ENCODE data around the gene AK9. TPM values are rescaled to one million over a fixed set of nuclear protein-coding genes. Genes with fewer than 3 reads are reported as not detected.

Gene AK9
- total RNA-seq, 1 experiment from 2014 or later = 2.3 TPM

- H3K27me3 ChIP-seq (ENCODE audit: control insufficient read depth, insufficient read depth, low read length) = no peaks in the 10 kb centered on the region
- no peaks in the 10 kb centered on the region for H3K36me3 ChIP-seq (ENCODE audit: control insufficient read depth, insufficient read depth, low read length)
- H3K4me3 ChIP-seq (ENCODE audit: low read depth in 2 of 2, low read length in 2 of 2) = no peak overlapping the region
- in situ Hi-C loops (cut with HindIII; ENCODE audit: low pct_unique_long_range_greater_than_20kb, low sequenced_read_pairs) (loop anchor here (25.0 kb wide), 1 partner anchor 344 kb away; no protein-coding TSS in a partner anchor), intact Hi-C loops (cut with micrococcal nuclease; ENCODE audit: unreplicated experiment) (no loop called here)
- CTCF ChIA-PET = no interaction called here
- H3K9me3 ChIP-seq (ENCODE audit: control insufficient read depth, insufficient read depth, low read depth, low read length) = no peaks in the 10 kb centered on the region
- DNase-seq (ENCODE audit: low read depth, low spot score) (no peak), ATAC-seq (no peak)
- TF ChIP-seq SIN3A (IDR thresholded peaks at IDR 0.05; ENCODE audit: borderline replicate concordance, insufficient read depth, low read depth, low read length) (no peak), CTCF (IDR thresholded peaks at IDR 0.05) (no peak), POLR2AphosphoS5 (IDR thresholded peaks at IDR 0.05; ENCODE audit: low read depth, low read length) (no peak), TCF7L2 (IDR thresholded peaks at IDR 0.05; ENCODE audit: low read depth, low read length) (no peak), REST (IDR thresholded peaks at IDR 0.05; ENCODE audit: insufficient read depth in 1 of 2, low read depth in 2 of 2, low read length in 1 of 2) (no peak)
- no TSS peak for BruUV-seq (replicated peaks)
- no peak overlapping the region for H3K27ac ChIP-seq (ENCODE audit: low read length)
- no peaks in the 10 kb centered on the region for H3K4me1 ChIP-seq (ENCODE audit: control insufficient read depth, insufficient read depth, low read length)
- POLR2A ChIA-PET = no interaction called here
Measured at GRCh38 chr6:109717971-109718370, 27.0 kb upstream of the AK9 start.

- no peaks in the 10 kb centered on the region for H3K27me3 ChIP-seq (ENCODE audit: control insufficient read depth, insufficient read depth, low read length)
- CTCF ChIA-PET = no interaction called here
Measured at GRCh38 chr6:109715616-109716015, 24.6 kb upstream of the AK9 start.

GRCh38 chr6:109714611-109715010 is 23.6 kb upstream of the AK9 start:
- DNase-seq (ENCODE audit: low read depth, low spot score) = no peak
- Histone ChIP-seq H3K4me3 (ENCODE audit: low read depth in 2 of 2, low read length in 2 of 2) (no peak overlapping the region), H3K27me3 (ENCODE audit: control insufficient read depth, insufficient read depth, low read length) (no peaks in the 10 kb centered on the region), H3K4me1 (ENCODE audit: control insufficient read depth, insufficient read depth, low read length) (no peaks in the 10 kb centered on the region), H3K9me3 (ENCODE audit: control insufficient read depth, insufficient read depth, low read depth, low read length) (no peaks in the 10 kb centered on the region), H3K36me3 (ENCODE audit: control insufficient read depth, insufficient read depth, low read length) (no peaks in the 10 kb centered on the region), H3K27ac (ENCODE audit: low read length) (no peak overlapping the region)
- in situ Hi-C loops (cut with HindIII; ENCODE audit: low pct_unique_long_range_greater_than_20kb, low sequenced_read_pairs) (loop anchor here (25.0 kb wide), 1 partner anchor 348 kb away; no protein-coding TSS in a partner anchor), intact Hi-C loops (cut with micrococcal nuclease; ENCODE audit: unreplicated experiment) (no loop called here)
- ChIA-PET CTCF (interaction anchor here (0.7 kb wide), 1 partner anchor 10 kb away, joined by 3 read pairs; no protein-coding TSS in a partner anchor), POLR2A (no interaction called here)
- no peak for ATAC-seq
- TF ChIP-seq SIN3A (IDR thresholded peaks at IDR 0.05; ENCODE audit: borderline replicate concordance, insufficient read depth, low read depth, low read length) (no peak), POLR2AphosphoS5 (IDR thresholded peaks at IDR 0.05; ENCODE audit: low read depth, low read length) (no peak), REST (IDR thresholded peaks at IDR 0.05; ENCODE audit: insufficient read depth in 1 of 2, low read depth in 2 of 2, low read length in 1 of 2) (no peak), TCF7L2 (IDR thresholded peaks at IDR 0.05; ENCODE audit: low read depth, low read length) (no peak), CTCF (IDR thresholded peaks at IDR 0.05) (no peak)
- BruUV-seq (replicated peaks) = no TSS peak

More at GRCh38 chr6:109715616-109716015, 24.6 kb upstream of the AK9 start:
- ATAC-seq (no peak), DNase-seq (ENCODE audit: low read depth, low spot score) (no peak)
- H3K4me3 ChIP-seq (ENCODE audit: low read depth in 2 of 2, low read length in 2 of 2) = no peak overlapping the region
- in situ Hi-C loops (cut with HindIII; ENCODE audit: low pct_unique_long_range_greater_than_20kb, low sequenced_read_pairs) = loop anchor here (25.0 kb wide), 1 partner anchor 347 kb away; no protein-coding TSS in a partner anchor
- no peaks in the 10 kb centered on the region for H3K36me3 ChIP-seq (ENCODE audit: control insufficient read depth, insufficient read depth, low read length)
- BruUV-seq (replicated peaks) = no TSS peak
- no peaks in the 10 kb centered on the region for H3K4me1 ChIP-seq (ENCODE audit: control insufficient read depth, insufficient read depth, low read length)
- POLR2A ChIA-PET = no interaction called here
- no peaks in the 10 kb centered on the region for H3K9me3 ChIP-seq (ENCODE audit: control insufficient read depth, insufficient read depth, low read depth, low read length)
- intact Hi-C loops (cut with micrococcal nuclease; ENCODE audit: unreplicated experiment) = no loop called here
- no peak overlapping the region for H3K27ac ChIP-seq (ENCODE audit: low read length)
- no peak for TF ChIP-seq SIN3A (IDR thresholded peaks at IDR 0.05; ENCODE audit: borderline replicate concordance, insufficient read depth, low read depth, low read length)
- TF ChIP-seq POLR2AphosphoS5 (IDR thresholded peaks at IDR 0.05; ENCODE audit: low read depth, low read length) = no peak
